OCI-LY7 (cell line): ENCODE data around the gene KIF6. TPM values are rescaled to one million over a fixed set of nuclear protein-coding genes. Genes with fewer than 3 reads are reported as not detected.

ENCODE experiments used
- BruUV-seq: library from RNA; stranded (reverse); fragments of 400-500 nt; replicated peaks from 2 replicates; lab custom pipeline; 2021; lab: Mats Ljungman, UMichigan
- CTCF ChIA-PET: fragments of 300-600 bp; sonication (Branson Sonifier 250); formaldehyde crosslinking; loops from one replicate; lab custom pipeline; 2022; ENCODE audit warnings: antibody characterized with exemption; ENCODE audit not compliant: unreplicated experiment; lab: Charles Lee
- POLR2A ChIA-PET: fragments of 300-600 bp; sonication (Branson Sonifier 250); formaldehyde crosslinking; loops from one replicate; lab custom pipeline; 2022; ENCODE audit warnings: antibody characterized with exemption; lab: Charles Lee
- DNase-seq: peaks from one replicate; pipeline ENCODE4 v3.0.0-alpha.2; 2015; ENCODE audit warnings: low spot score
- H2AFZ ChIP-seq: fragments of 200-600 bp; sonication (generic), shearing (Covaris generic); 2 replicates; pipeline ENCODE4 v1.6.1; 2014; ENCODE audit warnings: mild to moderate bottlenecking, antibody characterized with exemption, low read length, moderate library complexity
- H3K27ac ChIP-seq: fragments of 200-600 bp; sonication (generic); 2 replicates; pipeline ENCODE4 v1.5.1; 2014; ENCODE audit warnings: mixed run types, low read depth, mild to moderate bottlenecking, moderate library complexity, low read length, inconsistent platforms; ENCODE audit not compliant: poor library complexity, severe bottlenecking
- H3K36me3 ChIP-seq: fragments of 200-600 bp; sonication (generic); 2 replicates; pipeline ENCODE4 v1.6.1; 2014; ENCODE audit warnings: mild to moderate bottlenecking, antibody characterized with exemption, low read length, moderate library complexity, mixed read lengths; ENCODE audit not compliant: insufficient read depth
- H3K4me1 ChIP-seq: fragments of 200-600 bp; sonication (generic); 2 replicates; pipeline ENCODE4 v1.5.1; 2014; ENCODE audit warnings: mild to moderate bottlenecking, low read length; ENCODE audit not compliant: insufficient read depth, poor library complexity, severe bottlenecking
- H3K4me2 ChIP-seq: fragments of 200-600 bp; sonication (generic); 2 replicates; pipeline ENCODE4 v1.6.1; 2014; ENCODE audit warnings: mild to moderate bottlenecking, low read length
- H3K4me3 ChIP-seq: fragments of 200-600 bp; sonication (generic); 2 replicates; pipeline ENCODE4 v1.5.1; 2014; ENCODE audit warnings: mild to moderate bottlenecking, low read depth, low read length; ENCODE audit not compliant: poor library complexity, severe bottlenecking
- H3K79me2 ChIP-seq: fragments of 200-600 bp; sonication (generic); 2 replicates; pipeline ENCODE4 v1.6.1; 2016; ENCODE audit warnings: low read depth, mild to moderate bottlenecking, low read length, moderate library complexity, mixed read lengths; ENCODE audit not compliant: insufficient read depth
- H3K9me2 ChIP-seq: fragments of 200-600 bp; sonication (generic); 2 replicates; pipeline ENCODE4 v1.6.1; 2016; ENCODE audit warnings: mild to moderate bottlenecking, low read length, mixed read lengths; ENCODE audit not compliant: insufficient read depth
- H3K9me3 ChIP-seq: fragments of 200-600 bp; sonication (generic); 2 replicates; pipeline ENCODE4 v1.6.1; 2014; ENCODE audit warnings: mild to moderate bottlenecking, mixed run types, low read length, mixed read lengths
- H4K20me1 ChIP-seq: fragments of 200-600 bp; sonication (generic); 2 replicates; pipeline ENCODE4 v1.6.1; 2014; ENCODE audit warnings: mild to moderate bottlenecking, antibody characterized with exemption, low read length, moderate library complexity, mixed read lengths; ENCODE audit not compliant: insufficient read depth
- CTCF ChIP-seq: fragments of 200-600 bp; sonication (generic); conservative IDR thresholded peaks from 2 replicates; pipeline ENCODE4 v1.5.1; 2014; ENCODE audit warnings: mild to moderate bottlenecking, antibody characterized with exemption, low read length, moderate library complexity, mixed read lengths
- EZH2phosphoT487 ChIP-seq: fragments of 200-600 bp; sonication (generic); IDR thresholded peaks from 2 replicates; pipeline ENCODE4 v1.6.1; 2018; ENCODE audit warnings: low read depth, borderline replicate concordance, mild to moderate bottlenecking, mixed run types, antibody characterized with exemption, low read length, moderate library complexity, mixed read lengths
- intact Hi-C: fragments of 100-400 bp; cut with micrococcal nuclease; formaldehyde crosslinking; loops from one replicate; pipeline ENCODE4 v1.10.0; 2022; ENCODE audit not compliant: unreplicated experiment
- total RNA-seq, 2 experiments: library from RNA; depleted of rRNA in 1 of 2; stranded (reverse); fragments of >200 nt in 1 of 2; shearing (Covaris generic) in 1 of 2; gene quantifications; 2 replicates each; pipeline ENCODE4 v1.2.3, GENCODE V29; 2014 to 2022

The KIF6 gene
- total RNA-seq, 2 experiments from 2014 or later = not detected

- CTCF ChIA-PET = no interaction called here
These were observed 367.1 kb downstream of the KIF6 start for GRCh38 chr6:39357998-39358686.

GRCh38 chr6:39353698-39354315, 371.4 kb downstream of the KIF6 start:
- BruUV-seq = no TSS peak

More at GRCh38 chr6:39357998-39358686, 367.1 kb downstream of the KIF6 start:
- H3K9me2 ChIP-seq = no peaks in the 10 kb centered on the region
- H4K20me1 ChIP-seq = no peaks in the 10 kb centered on the region
- BruUV-seq = no TSS peak
- DNase-seq = no peak
- H2AFZ ChIP-seq = no peak overlapping the region
- no peaks in the 10 kb centered on the region for H3K4me1 ChIP-seq
- H3K27ac ChIP-seq = no peak overlapping the region
- no peaks in the 10 kb centered on the region for H3K9me3 ChIP-seq
- H3K79me2 ChIP-seq = no peaks in the 10 kb centered on the region
- intact Hi-C loops = no loop called here
- H3K4me3 ChIP-seq = no peak overlapping the region
- H3K36me3 ChIP-seq = no peaks in the 10 kb centered on the region
- no peak overlapping the region for H3K4me2 ChIP-seq
- no peak for TF ChIP-seq EZH2phosphoT487
- TF ChIP-seq CTCF = no peak
- POLR2A ChIA-PET = no interaction called here

More at GRCh38 chr6:39353698-39354315, 371.4 kb downstream of the KIF6 start:
- no peaks in the 10 kb centered on the region for H3K79me2 ChIP-seq
- no peak overlapping the region for H3K4me3 ChIP-seq
- H2AFZ ChIP-seq = no peak overlapping the region
- ChIA-PET POLR2A (no interaction called here), CTCF (no interaction called here)
- no peaks in the 10 kb centered on the region for H3K9me3 ChIP-seq
- H3K9me2 ChIP-seq = no peaks in the 10 kb centered on the region
- no peak for TF ChIP-seq CTCF
- TF ChIP-seq EZH2phosphoT487 = no peak
- no peak for DNase-seq
- no peaks in the 10 kb centered on the region for H3K36me3 ChIP-seq
- H3K4me1 ChIP-seq = no peaks in the 10 kb centered on the region
- H3K27ac ChIP-seq = no peak overlapping the region
- no peak overlapping the region for H3K4me2 ChIP-seq
- intact Hi-C loops = no loop called here
- H4K20me1 ChIP-seq = no peaks in the 10 kb centered on the region
